ENCODE data around the gene RBM33.

DNA sequence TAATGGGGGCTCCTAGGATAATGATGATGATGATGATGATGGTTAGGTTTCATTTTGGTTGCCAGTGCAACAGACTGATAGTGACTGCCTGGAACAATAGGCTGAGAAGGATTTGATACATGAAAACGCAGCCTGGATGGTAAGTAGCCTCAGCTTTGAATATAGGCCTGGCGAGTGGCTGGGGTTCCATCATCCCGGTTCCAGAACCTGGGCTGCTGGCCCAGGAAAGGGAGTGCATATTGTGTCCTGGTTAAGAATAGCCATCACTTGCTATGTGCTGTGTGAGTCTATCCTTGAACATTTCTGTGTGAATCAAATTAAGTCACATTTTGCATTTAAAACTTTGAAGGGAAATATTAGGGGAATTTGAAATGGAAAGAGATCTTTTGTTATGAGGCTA lies 105.1 kb downstream of the RBM33 start:
- TF ChIP-seq SRSF9 (IDR thresholded peaks at IDR 0.05; ENCODE audit: borderline replicate concordance, low read depth, low read length): no peak
- TF ChIP-seq ZFP30 (CRISPR knock-in tag; IDR thresholded peaks at IDR 0.05; ENCODE audit: borderline replicate concordance): no peak
- no peak for TF ChIP-seq SP2 (IDR thresholded peaks at IDR 0.05; ENCODE audit: extremely low read depth, low read depth, low read length, poor library complexity, severe bottlenecking)
- TF ChIP-seq TEAD4 (IDR thresholded peaks at IDR 0.05; ENCODE audit: low read length): no peak
- no peak for TF ChIP-seq TEAD4 (CRISPR knock-in tag; IDR thresholded peaks at IDR 0.05; ENCODE audit: borderline replicate concordance)
- no peak for TF ChIP-seq SNIP1 (IDR thresholded peaks at IDR 0.05; ENCODE audit: low read depth)
- no peak for TF ChIP-seq FOXM1 (IDR thresholded peaks at IDR 0.05; ENCODE audit: low read depth)
- TF ChIP-seq FOXM1 (CRISPR knock-in tag; IDR thresholded peaks at IDR 0.05; ENCODE audit: low read depth): no peak
- TF ChIP-seq ZNF76 (CRISPR knock-in tag; IDR thresholded peaks at IDR 0.05; ENCODE audit: borderline replicate concordance): no peak
- TF ChIP-seq, protein P1, sequence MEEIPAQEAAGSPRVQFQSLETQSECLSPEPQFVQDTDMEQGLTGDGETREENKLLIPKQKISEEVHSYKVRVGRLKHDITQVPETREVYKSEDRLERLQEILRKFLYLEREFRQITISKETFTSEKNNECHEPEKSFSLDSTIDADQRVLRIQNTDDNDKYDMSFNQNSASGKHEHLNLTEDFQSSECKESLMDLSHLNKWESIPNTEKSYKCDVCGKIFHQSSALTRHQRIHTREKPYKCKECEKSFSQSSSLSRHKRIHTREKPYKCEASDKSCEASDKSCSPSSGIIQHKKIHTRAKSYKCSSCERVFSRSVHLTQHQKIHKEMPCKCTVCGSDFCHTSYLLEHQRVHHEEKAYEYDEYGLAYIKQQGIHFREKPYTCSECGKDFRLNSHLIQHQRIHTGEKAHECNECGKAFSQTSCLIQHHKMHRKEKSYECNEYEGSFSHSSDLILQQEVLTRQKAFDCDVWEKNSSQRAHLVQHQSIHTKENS (CRISPR knock-in tag; IDR thresholded peaks at IDR 0.05): no peak
- no peak for TF ChIP-seq CTCF (IDR thresholded peaks at IDR 0.05 in 2 of 3, conservative IDR thresholded peaks at IDR 0.05 in 1 of 3; ENCODE audit: insufficient read depth in 2 of 3, low read depth in 1 of 3, low read length in 3 of 3)
- TF ChIP-seq TCF7L2 (IDR thresholded peaks at IDR 0.05; ENCODE audit: low read depth, low read length): no peak
- no peak for TF ChIP-seq CEBPB (tag; IDR thresholded peaks at IDR 0.05)
- TF ChIP-seq ZBTB1 (CRISPR knock-in tag; IDR thresholded peaks at IDR 0.05; ENCODE audit: borderline replicate concordance, low read depth): no peak

All from K562 (cell line).